ENCODE data around the gene ESR1. TPM values are rescaled to one million over a fixed set of nuclear protein-coding genes. Genes with fewer than 3 reads are reported as not detected.
A peak's percentile ranks its signal among the peaks of the same experiment; 100 is the strongest.

Gene ESR1
- total RNA-seq, 4 donors from 2014 or later = 0.13 to 7.4 TPM; not detected in 2

DNA sequence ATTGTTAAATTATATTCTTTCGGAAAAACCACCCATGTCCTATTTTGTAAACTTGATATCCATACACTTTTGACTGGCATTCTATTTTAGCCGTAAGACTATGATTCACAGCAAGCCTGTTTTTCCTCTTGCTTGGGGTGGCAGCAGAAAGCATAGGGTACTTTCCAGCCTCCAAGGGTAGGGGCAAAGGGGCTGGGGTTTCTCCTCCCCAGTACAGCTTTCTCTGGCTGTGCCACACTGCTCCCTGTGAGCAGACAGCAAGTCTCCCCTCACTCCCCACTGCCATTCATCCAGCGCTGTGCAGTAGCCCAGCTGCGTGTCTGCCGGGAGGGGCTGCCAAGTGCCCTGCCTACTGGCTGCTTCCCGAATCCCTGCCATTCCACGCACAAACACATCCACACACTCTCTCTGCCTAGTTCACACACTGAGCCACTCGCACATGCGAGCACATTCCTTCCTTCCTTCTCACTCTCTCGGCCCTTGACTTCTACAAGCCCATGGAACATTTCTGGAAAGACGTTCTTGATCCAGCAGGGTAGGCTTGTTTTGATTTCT lies 2.1 kb upstream of the ESR1 start:
- Histone ChIP-seq H3K4me3 (no peak overlapping the region), H3K36me3 (no peaks in the 10 kb centered on the region), H3K9me3 (no peaks in the 10 kb centered on the region), H3K4me1 (peaks cover 0 to 17% (median 6%) of the 10 kb centered on the region in 4 donors), H3K27ac (no peak overlapping the region), H3K27me3 (peaks cover 0 to 16% of the 10 kb centered on the region in 2 donors)
- no peak for DNase-seq
- no peak for TF ChIP-seq POLR2A (IDR thresholded peaks at IDR 0.05)
- TF ChIP-seq, protein P1, sequence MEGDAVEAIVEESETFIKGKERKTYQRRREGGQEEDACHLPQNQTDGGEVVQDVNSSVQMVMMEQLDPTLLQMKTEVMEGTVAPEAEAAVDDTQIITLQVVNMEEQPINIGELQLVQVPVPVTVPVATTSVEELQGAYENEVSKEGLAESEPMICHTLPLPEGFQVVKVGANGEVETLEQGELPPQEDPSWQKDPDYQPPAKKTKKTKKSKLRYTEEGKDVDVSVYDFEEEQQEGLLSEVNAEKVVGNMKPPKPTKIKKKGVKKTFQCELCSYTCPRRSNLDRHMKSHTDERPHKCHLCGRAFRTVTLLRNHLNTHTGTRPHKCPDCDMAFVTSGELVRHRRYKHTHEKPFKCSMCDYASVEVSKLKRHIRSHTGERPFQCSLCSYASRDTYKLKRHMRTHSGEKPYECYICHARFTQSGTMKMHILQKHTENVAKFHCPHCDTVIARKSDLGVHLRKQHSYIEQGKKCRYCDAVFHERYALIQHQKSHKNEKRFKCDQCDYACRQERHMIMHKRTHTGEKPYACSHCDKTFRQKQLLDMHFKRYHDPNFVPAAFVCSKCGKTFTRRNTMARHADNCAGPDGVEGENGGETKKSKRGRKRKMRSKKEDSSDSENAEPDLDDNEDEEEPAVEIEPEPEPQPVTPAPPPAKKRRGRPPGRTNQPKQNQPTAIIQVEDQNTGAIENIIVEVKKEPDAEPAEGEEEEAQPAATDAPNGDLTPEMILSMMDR (IDR thresholded peaks at IDR 0.05) = no peak

DNA sequence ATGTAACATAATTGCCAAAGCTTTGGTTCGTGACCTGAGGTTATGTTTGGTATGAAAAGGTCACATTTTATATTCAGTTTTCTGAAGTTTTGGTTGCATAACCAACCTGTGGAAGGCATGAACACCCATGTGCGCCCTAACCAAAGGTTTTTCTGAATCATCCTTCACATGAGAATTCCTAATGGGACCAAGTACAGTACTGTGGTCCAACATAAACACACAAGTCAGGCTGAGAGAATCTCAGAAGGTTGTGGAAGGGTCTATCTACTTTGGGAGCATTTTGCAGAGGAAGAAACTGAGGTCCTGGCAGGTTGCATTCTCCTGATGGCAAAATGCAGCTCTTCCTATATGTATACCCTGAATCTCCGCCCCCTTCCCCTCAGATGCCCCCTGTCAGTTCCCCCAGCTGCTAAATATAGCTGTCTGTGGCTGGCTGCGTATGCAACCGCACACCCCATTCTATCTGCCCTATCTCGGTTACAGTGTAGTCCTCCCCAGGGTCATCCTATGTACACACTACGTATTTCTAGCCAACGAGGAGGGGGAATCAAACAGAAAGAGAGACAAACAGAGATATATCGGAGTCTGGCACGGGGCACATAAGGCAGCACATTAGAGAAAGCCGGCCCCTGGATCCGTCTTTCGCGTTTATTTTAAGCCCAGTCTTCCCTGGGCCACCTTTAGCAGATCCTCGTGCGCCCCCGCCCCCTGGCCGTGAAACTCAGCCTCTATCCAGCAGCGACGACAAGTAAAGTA lies 547 bp upstream of the ESR1 start:
- Histone ChIP-seq H3K4me3 (peak overlapping the region in 3 of 4 donors; percentile 37 to 44 (median 40)), H3K27ac (no peak overlapping the region), H3K27me3 (peaks cover 0 to 16% of the 10 kb centered on the region in 2 donors), H3K4me1 (peaks cover 0 to 17% (median 6%) of the 10 kb centered on the region in 4 donors), H3K36me3 (no peaks in the 10 kb centered on the region), H3K9me3 (no peaks in the 10 kb centered on the region)
- no peak for DNase-seq
- no peak for TF ChIP-seq POLR2A (IDR thresholded peaks at IDR 0.05)
- TF ChIP-seq, protein P1 (IDR thresholded peaks at IDR 0.05) = no peak

DNA sequence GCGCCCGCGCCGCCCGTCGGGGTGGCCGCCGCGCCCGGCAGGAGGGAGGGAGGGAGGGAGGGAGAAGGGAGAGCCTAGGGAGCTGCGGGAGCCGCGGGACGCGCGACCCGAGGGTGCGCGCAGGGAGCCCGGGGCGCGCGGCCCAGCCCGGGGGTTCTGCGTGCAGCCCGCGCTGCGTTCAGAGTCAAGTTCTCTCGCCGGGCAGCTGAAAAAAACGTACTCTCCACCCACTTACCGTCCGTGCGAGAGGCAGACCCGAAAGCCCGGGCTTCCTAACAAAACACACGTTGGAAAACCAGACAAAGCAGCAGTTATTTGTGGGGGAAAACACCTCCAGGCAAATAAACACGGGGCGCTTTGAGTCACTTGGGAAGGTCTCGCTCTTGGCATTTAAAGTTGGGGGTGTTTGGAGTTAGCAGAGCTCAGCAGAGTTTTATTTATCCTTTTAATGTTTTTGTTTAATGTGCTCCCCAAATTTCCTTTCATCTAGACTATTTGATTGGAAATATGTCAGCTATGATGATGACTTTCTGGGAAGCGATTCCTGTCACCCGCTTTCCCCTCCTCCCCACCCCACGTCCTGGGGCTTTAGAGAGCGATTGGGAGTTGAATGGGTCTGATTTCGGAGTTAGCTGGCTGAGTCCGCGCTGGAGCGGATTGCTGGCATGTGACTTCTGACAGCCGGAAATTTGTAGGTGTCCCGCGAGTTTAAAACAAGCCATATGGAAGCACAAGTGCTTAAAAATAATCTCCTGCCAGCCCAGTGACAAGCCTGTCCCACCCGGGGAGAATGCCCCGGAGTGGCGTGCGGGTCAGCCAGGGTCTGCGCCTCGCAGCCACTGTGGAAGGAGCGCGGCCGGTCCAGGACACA lies 1.1 kb downstream of the ESR1 start:
- Histone ChIP-seq H3K36me3 (no peaks in the 10 kb centered on the region), H3K27me3 (peaks cover 0 to 16% of the 10 kb centered on the region in 2 donors), H3K4me1 (peaks cover 0 to 17% (median 6%) of the 10 kb centered on the region in 4 donors), H3K27ac (no peak overlapping the region), H3K9me3 (no peaks in the 10 kb centered on the region), H3K4me3 (peak overlapping the region; percentile 13 to 44 (median 38))
- no peak for DNase-seq
- TF ChIP-seq POLR2A (IDR thresholded peaks at IDR 0.05) = no peak
- TF ChIP-seq, protein P1 (IDR thresholded peaks at IDR 0.05) = no peak

DNA sequence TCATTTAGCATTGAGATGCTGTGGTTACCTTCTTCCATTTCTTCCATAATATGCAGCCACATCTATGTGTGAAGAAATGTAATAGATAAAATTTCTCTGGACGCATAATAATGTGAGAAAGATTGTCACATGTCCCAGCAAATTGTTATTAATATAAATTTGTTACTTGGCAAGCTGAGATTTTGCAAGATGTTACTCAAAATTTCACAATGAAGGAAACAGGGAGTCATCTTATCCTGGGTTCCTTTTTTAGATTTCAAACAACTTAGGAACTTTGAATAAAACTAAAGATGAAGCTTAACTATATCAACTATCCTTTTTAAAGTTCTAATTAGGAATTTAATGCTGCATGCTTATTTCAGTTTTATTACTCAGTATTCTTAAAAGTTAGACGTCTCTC lies 3.6 kb downstream of the ESR1 start:
- Histone ChIP-seq H3K9me3 (no peaks in the 10 kb centered on the region), H3K4me1 (peaks cover 0 to 17% (median 6%) of the 10 kb centered on the region in 4 donors), H3K36me3 (no peaks in the 10 kb centered on the region), H3K27ac (no peak overlapping the region), H3K4me3 (no peak overlapping the region), H3K27me3 (peaks cover 0 to 16% of the 10 kb centered on the region in 2 donors)
- TF ChIP-seq, protein P1 (IDR thresholded peaks at IDR 0.05) = no peak
- TF ChIP-seq POLR2A (IDR thresholded peaks at IDR 0.05) = no peak
- no peak for DNase-seq

DNA sequence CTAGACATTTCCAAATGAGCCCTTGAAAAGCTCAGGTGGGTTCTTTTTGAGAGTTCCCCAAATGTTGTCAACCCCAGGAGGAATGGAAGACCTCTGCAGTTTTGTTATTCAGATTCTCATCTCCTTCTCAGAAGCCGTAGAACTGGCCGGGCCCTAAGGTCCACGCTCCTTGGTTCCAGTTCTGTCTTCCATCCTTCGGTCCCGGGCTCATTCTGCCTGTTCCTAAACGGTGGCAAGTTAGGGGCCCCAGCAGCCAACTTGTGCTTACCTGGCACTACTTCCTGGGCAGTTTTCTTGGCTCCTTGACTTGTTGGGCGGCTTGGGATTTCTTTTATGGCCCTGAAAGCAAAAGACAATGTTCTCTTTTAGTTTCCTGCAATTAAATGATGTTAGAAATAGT lies 6.4 kb downstream of the ESR1 start:
- TF ChIP-seq, protein P1 (IDR thresholded peaks at IDR 0.05) = no peak
- TF ChIP-seq POLR2A (IDR thresholded peaks at IDR 0.05) = no peak
- H3K36me3 ChIP-seq = no peaks in the 10 kb centered on the region
- peaks cover 0 to 6% of the 10 kb centered on the region in 2 donors for H3K27me3 ChIP-seq
- H3K9me3 ChIP-seq = no peaks in the 10 kb centered on the region
- H3K27ac ChIP-seq = no peak overlapping the region
- no peak for DNase-seq
- no peak overlapping the region for H3K4me3 ChIP-seq
- H3K4me1 ChIP-seq = peaks cover 0 to 2% (median 0%) of the 10 kb centered on the region in 4 donors
